ENCODE measurements around the gene ADISSP.

The ADISSP gene

DNA sequence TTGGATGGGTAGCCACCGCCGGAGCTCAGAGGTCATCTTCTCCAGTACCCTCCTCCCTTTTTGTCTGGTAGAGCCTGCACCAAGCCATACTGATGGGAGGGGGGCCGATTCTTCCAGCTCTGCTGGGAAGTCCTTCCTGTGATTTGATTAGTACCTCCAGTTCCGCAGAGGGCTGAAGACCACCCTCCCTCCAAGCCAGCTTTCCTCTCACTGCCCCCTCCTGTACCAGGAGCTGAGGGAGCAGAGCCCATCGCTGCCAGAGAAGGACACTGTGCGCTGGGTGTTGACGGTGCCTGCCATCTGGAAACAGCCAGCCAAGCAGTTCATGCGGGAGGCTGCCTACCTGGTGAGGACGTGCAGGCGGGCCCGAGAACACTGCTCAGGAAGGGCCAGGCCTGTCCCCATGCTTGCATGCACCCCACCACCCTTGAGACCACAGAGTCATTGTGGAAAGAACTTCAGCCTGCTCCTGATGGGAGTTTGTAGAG is 21.8 kb downstream of the ADISSP start:
- no peak overlapping the region for H3K4me3 ChIP-seq (ENCODE audit: low read depth, low read length)
- TF ChIP-seq CTCF (IDR thresholded peaks at IDR 0.05; ENCODE audit: low read depth, low read length): no peak

GRCh38 chr20:3744806-3745685 is 22.5 kb downstream of the ADISSP start:
- TF ChIP-seq CTCF (IDR thresholded peaks at IDR 0.05; ENCODE audit: low read depth, low read length): no peak
- H3K4me3 ChIP-seq (ENCODE audit: low read depth, low read length): no peak overlapping the region

GRCh38 chr20:3744037-3744436 is 23.5 kb downstream of the ADISSP start:
- H3K4me3 ChIP-seq (ENCODE audit: low read depth, low read length): no peak overlapping the region
- TF ChIP-seq CTCF (IDR thresholded peaks at IDR 0.05; ENCODE audit: low read depth, low read length): no peak

GRCh38 chr20:3743251-3743650 is 24.3 kb downstream of the ADISSP start:
- TF ChIP-seq CTCF (IDR thresholded peaks at IDR 0.05; ENCODE audit: low read depth, low read length): no peak
- H3K4me3 ChIP-seq (ENCODE audit: low read depth, low read length): no peak overlapping the region

GRCh38 chr20:3741836-3742458 is 25.6 kb downstream of the ADISSP start:
- no peak for TF ChIP-seq CTCF (IDR thresholded peaks at IDR 0.05; ENCODE audit: low read depth, low read length)
- no peak overlapping the region for H3K4me3 ChIP-seq (ENCODE audit: low read depth, low read length)

DNA sequence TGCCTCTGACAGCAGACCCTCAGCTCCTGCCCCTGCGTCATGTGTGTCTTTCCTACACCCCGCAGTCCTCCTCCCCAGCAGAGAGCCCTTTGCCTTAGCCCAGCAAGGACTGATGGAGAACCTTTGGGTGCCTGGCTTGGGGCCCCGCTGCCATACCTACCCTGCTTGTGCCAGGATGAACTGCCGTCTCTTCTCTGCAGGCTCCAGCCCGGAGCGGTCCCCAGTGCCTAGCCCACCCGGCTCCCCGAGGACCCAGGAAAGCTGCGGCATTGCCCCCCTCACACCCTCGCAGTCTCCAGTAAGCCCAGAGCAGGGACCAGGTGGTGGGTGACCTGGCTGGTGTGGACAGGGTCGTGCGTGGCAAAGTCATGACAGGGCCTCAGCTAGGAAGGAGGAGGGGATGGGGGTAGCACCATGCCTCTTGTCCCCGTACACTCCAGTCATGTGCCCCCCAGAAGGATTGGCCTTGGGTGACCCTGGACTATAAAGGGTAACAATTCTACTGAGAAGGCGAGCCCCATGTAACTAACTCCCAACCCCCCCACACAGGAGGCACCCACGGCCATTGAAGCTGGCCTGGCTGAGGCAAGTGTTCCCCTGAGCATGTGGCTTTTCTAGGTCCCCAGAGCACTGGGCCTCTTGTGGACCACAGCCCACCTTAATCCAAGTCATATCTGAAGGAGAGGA is 26.8 kb downstream of the ADISSP start:
- no peak for TF ChIP-seq CTCF (IDR thresholded peaks at IDR 0.05; ENCODE audit: low read depth, low read length)

More for the DNA sequence above, 26.8 kb downstream of the ADISSP start:
- H3K4me3 ChIP-seq (ENCODE audit: low read depth, low read length): no peak overlapping the region
